ENCODE measurements around the gene THTPA. TPM values are rescaled to one million over a fixed set of nuclear protein-coding genes. Genes with fewer than 3 reads are reported as not detected.

Gene THTPA
- total and polyA plus RNA-seq, 2 donors (not counting 1 experiment from before 2014, with no cell fraction given), result 17.0 to 21.4 TPM

DNA sequence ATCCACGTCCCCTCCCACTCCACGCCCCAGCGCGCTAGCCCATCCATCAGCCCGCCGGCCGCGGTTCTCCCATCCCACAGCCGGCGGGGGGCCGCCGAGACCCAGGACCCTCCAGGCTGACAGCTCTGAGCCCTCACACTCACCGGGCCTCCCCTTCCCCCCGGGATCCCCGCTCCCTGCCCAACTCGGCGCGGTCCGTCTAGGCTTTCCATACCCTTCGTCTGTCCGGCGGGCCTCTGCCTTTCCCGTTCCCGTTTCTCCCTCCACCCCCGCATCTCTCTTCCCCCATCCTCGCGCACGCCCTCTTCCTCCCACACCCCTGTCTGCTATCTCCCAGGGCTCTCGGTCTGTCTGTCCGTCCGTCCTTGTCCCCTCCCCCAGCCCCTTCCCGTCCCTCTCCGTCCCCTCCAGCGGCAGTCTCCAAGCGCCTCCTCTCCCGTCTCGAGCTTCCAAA lies 5.2 kb upstream of the THTPA start:
- TF ChIP-seq, protein P1, sequence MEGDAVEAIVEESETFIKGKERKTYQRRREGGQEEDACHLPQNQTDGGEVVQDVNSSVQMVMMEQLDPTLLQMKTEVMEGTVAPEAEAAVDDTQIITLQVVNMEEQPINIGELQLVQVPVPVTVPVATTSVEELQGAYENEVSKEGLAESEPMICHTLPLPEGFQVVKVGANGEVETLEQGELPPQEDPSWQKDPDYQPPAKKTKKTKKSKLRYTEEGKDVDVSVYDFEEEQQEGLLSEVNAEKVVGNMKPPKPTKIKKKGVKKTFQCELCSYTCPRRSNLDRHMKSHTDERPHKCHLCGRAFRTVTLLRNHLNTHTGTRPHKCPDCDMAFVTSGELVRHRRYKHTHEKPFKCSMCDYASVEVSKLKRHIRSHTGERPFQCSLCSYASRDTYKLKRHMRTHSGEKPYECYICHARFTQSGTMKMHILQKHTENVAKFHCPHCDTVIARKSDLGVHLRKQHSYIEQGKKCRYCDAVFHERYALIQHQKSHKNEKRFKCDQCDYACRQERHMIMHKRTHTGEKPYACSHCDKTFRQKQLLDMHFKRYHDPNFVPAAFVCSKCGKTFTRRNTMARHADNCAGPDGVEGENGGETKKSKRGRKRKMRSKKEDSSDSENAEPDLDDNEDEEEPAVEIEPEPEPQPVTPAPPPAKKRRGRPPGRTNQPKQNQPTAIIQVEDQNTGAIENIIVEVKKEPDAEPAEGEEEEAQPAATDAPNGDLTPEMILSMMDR (IDR thresholded peaks at IDR 0.05), result no peak
- TF ChIP-seq EZH2 (IDR thresholded peaks at IDR 0.05; ENCODE audit: borderline replicate concordance, insufficient read depth, low read depth, low read length, poor library complexity, severe bottlenecking), result no peak

More for the DNA sequence above, 5.2 kb upstream of the THTPA start:
- WGBS (ENCODE audit: insufficient coverage), result 5% methylated on average over 26 of the region's 37 CpGs
- H3K4me2 ChIP-seq (replicated peaks; ENCODE audit: low read depth, low read length, poor library complexity, severe bottlenecking), result peak overlapping the region; percentile 97
- H3K9me3 ChIP-seq (ENCODE audit: control extremely low read depth in 1 of 3, control insufficient read depth in 2 of 3, insufficient read depth in 1 of 3, low read length in 2 of 3), result no peaks in the 10 kb centered on the region
- intact Hi-C loops (cut with micrococcal nuclease), result loop anchor here (1.0 to 10.0 kb wide), 7 partner anchors 12 to 664 kb away; partner anchors contain the start of genes ACIN1, AP1G2, C14orf119 and CHMP4A
- DNase-seq (no peak), ATAC-seq (ENCODE audit: low read depth) (no peak)
- peak overlapping the region; percentile 75 for H3K9ac ChIP-seq (ENCODE audit: low read length)
- H4K20me1 ChIP-seq (ENCODE audit: control insufficient read depth, insufficient read depth, low read length, poor library complexity, severe bottlenecking), result no peaks in the 10 kb centered on the region
- Mint-ChIP-seq H3K4me3 (no peak overlapping the region), H3K27ac (peak overlapping the region; percentile 61), H3K4me1 (peaks cover 16% of the 10 kb centered on the region), H3K9me3 (ENCODE audit: insufficient read depth) (no peaks in the 10 kb centered on the region), H3K27me3 (no peaks in the 10 kb centered on the region)
- H2AFZ ChIP-seq (ENCODE audit: insufficient read depth, low read depth, low read length, poor library complexity, severe bottlenecking), result peak overlapping the region; percentile 95
- H3K27me3 ChIP-seq (replicated peaks in 1 of 4; ENCODE audit: control extremely low read depth in 1 of 4, control insufficient read depth in 3 of 4, insufficient read depth in 4 of 4, low read length in 3 of 4), result peaks cover 0 to 16% (median 7%) of the 10 kb centered on the region in 4 experiments
- H3K79me2 ChIP-seq (ENCODE audit: control insufficient read depth, insufficient read depth, low read length), result peaks cover 6% of the 10 kb centered on the region
- ChIA-PET POLR2A (interaction anchor here (0.6 to 0.7 kb wide), 3 partner anchors 230 to 1627 kb away, joined by 3 to 6 read pairs (median 4); no protein-coding TSS in a partner anchor), CTCF (interaction anchor here (1.8 to 2.7 kb wide), 3 partner anchors 10 to 72 kb away, joined by 6 to 27 read pairs (median 10); no protein-coding TSS in a partner anchor)
- H3K4me1 ChIP-seq (ENCODE audit: control insufficient read depth in 2 of 2, insufficient read depth in 2 of 2, low read length in 2 of 2), result peaks cover 12 to 22% of the 10 kb centered on the region in 2 donors
- peak overlapping the region; percentile 35 to 83 (median 78) for H3K4me3 ChIP-seq (ENCODE audit: control extremely low read depth in 1 of 5, extremely low read depth in 1 of 5, insufficient read depth in 1 of 5, low read depth in 2 of 5, low read length in 4 of 5)
- peak overlapping the region in 1 of 2 donors; percentile 69 for H3K27ac ChIP-seq (ENCODE audit: low read length in 2 of 2)
- H3K36me3 ChIP-seq (replicated peaks in 1 of 2; ENCODE audit: control extremely low read depth in 1 of 2, control insufficient read depth in 1 of 2, extremely low read depth in 1 of 2, insufficient read depth in 2 of 2, low read length in 1 of 2), result no peaks in the 10 kb centered on the region
